GM19239 (cell line): ENCODE data around the gene CEACAM18.
"Not testable (repeated sequence)": the region's sequence is repeated elsewhere in the genome, so short reads cannot be mapped to it uniquely, and the experiment has no call there.

Experiments
- DNase-seq: peaks from one replicate; pipeline ENCODE4 v3.0.0; 2011; ENCODE audit warnings: low spot score; ENCODE audit not compliant: insufficient read length
- FAIRE-seq: peaks from 2 replicates; lab custom pipeline; 2011; peaks lifted over from hg19 to GRCh38; lab: Jason Lieb, UNC

CEACAM18 gene

GRCh38 chr19:51488491-51488890, 10.2 kb downstream of the CEACAM18 start:
- DNase-seq (no peak), FAIRE-seq (no peak)

- no peak for FAIRE-seq
- DNase-seq, result no peak
Measured at GRCh38 chr19:51489113-51489512, 10.8 kb downstream of the CEACAM18 start.

GRCh38 chr19:51490676-51491075, 12.3 kb downstream of the CEACAM18 start:
- FAIRE-seq, result no peak
- DNase-seq, result no peak

GRCh38 chr19:51491586-51491985, 13.2 kb downstream of the CEACAM18 start:
- no peak for FAIRE-seq
- DNase-seq, result no peak

GRCh38 chr19:51493776-51494175, 15.4 kb downstream of the CEACAM18 start:
- no peak for FAIRE-seq
- DNase-seq, result no peak

- FAIRE-seq, result no peak
- no peak for DNase-seq
Measured at GRCh38 chr19:51497666-51498065, 19.3 kb downstream of the CEACAM18 start.

GRCh38 chr19:51500931-51501330, 22.6 kb downstream of the CEACAM18 start:
- FAIRE-seq, DNase-seq: not testable (repeated sequence)

- no peak for FAIRE-seq
- DNase-seq, result no peak
Measured at GRCh38 chr19:51501594-51502263, 23.4 kb downstream of the CEACAM18 start, which contains the start of gene SIGLEC12. SIGLEC12 (minus strand) TSS chr19:51501800; CDS start chr19:51501733, 67 bp downstream.

- FAIRE-seq (no peak), DNase-seq (no peak)
Measured at GRCh38 chr19:51503286-51503817, 25.0 kb downstream of the CEACAM18 start.

GRCh38 chr19:51503896-51504295, 25.6 kb downstream of the CEACAM18 start:
- no peak for DNase-seq
- FAIRE-seq, result no peak

- DNase-seq, result no peak
- FAIRE-seq, result no peak
Measured at GRCh38 chr19:51505904-51506303, 27.6 kb downstream of the CEACAM18 start.

GRCh38 chr19:51507192-51507591, 28.9 kb downstream of the CEACAM18 start:
- no peak for FAIRE-seq
- no peak for DNase-seq

- DNase-seq (no peak), FAIRE-seq (no peak)
Measured at GRCh38 chr19:51507640-51508058, 29.3 kb downstream of the CEACAM18 start.

- no peak for DNase-seq
- no peak for FAIRE-seq
Measured at GRCh38 chr19:51508059-51508733, 29.9 kb downstream of the CEACAM18 start.

GRCh38 chr19:51509823-51510660, 31.7 kb downstream of the CEACAM18 start:
- FAIRE-seq (no peak), DNase-seq (no peak)

GRCh38 chr19:51511353-51511752, 33.0 kb downstream of the CEACAM18 start:
- no peak for DNase-seq

GRCh38 chr19:51513968-51514367, 35.6 kb downstream of the CEACAM18 start:
- DNase-seq (no peak), FAIRE-seq (no peak)

More at GRCh38 chr19:51511353-51511752, 33.0 kb downstream of the CEACAM18 start:
- no peak for FAIRE-seq

- peak; percentile 90 for FAIRE-seq
Measured at GRCh38 chr19:51514866-51515481, 36.6 kb downstream of the CEACAM18 start.

GRCh38 chr19:51520728-51521127, 42.4 kb downstream of the CEACAM18 start:
- DNase-seq, result no peak

More at GRCh38 chr19:51514866-51515481, 36.6 kb downstream of the CEACAM18 start:
- DNase-seq, result peak; percentile 43

GRCh38 chr19:51521357-51521756, 43.0 kb downstream of the CEACAM18 start:
- FAIRE-seq (no peak), DNase-seq (no peak)

More at GRCh38 chr19:51520728-51521127, 42.4 kb downstream of the CEACAM18 start:
- no peak for FAIRE-seq
